HUES6 (cell line): Measurements from ENCODE around the gene MAP6D1.
"Not testable (repeated sequence)": the region's sequence is repeated elsewhere in the genome, so short reads cannot be mapped to it uniquely, and the experiment has no call there.

ENCODE experiments used
- H3K27ac ChIP-seq: 2 replicates; pipeline ENCODE4 v1.7.0; 2013; ENCODE audit warnings: low read depth, mild to moderate bottlenecking, low read length, inconsistent platforms
- H3K27me3 ChIP-seq: 2 replicates; pipeline ENCODE4 v1.6.1; 2013; ENCODE audit warnings: low read length; ENCODE audit not compliant: control insufficient read depth, insufficient read depth
- H3K36me3 ChIP-seq: 2 replicates; pipeline ENCODE4 v1.6.1; 2013; ENCODE audit warnings: low read length; ENCODE audit not compliant: control insufficient read depth, insufficient read depth
- H3K4me1 ChIP-seq: 2 replicates; pipeline ENCODE4 v1.6.1; 2013; ENCODE audit warnings: low read length; ENCODE audit not compliant: control insufficient read depth, insufficient read depth
- H3K4me3 ChIP-seq: 2 replicates; pipeline ENCODE4 v1.5.1; 2013; ENCODE audit warnings: low read depth, low read length
- H3K9ac ChIP-seq: one replicate; pipeline ENCODE4 v1.6.1; 2013; ENCODE audit warnings: mild to moderate bottlenecking, low read length
- H3K9me3 ChIP-seq: 2 replicates; pipeline ENCODE4 v1.6.1; 2013; ENCODE audit warnings: low read depth, low read length; ENCODE audit not compliant: control insufficient read depth, insufficient read depth

Gene MAP6D1

DNA sequence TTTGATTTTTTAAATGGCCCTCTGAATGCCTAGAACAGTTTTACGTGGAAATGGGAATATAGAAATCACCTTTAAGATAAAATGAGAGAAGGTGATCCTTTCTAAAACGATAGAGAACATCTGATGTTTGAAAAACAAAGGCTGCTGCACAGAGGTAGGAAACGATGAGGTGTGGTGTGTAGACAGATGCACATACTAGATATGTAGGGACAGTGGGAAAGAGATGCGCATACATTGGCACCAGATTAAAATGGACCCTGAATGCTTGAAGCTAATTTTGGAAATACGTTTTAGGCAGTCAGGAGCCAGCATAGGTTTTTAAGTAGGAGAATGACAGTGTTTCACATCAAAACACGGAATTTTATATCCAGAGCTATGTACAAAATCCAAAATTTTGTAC lies 29.0 kb downstream of the MAP6D1 start:
- Histone ChIP-seq H3K9ac (no peak overlapping the region), H3K27ac (no peak overlapping the region), H3K4me1 (no peaks in the 10 kb centered on the region), H3K36me3 (peaks cover 77% of the 10 kb centered on the region), H3K27me3 (no peaks in the 10 kb centered on the region), H3K9me3 (no peaks in the 10 kb centered on the region), H3K4me3 (no peak overlapping the region)

GRCh38 chr3:183794452-183794851 lies 30.9 kb downstream of the MAP6D1 start:
- Histone ChIP-seq H3K4me1 (no peaks in the 10 kb centered on the region), H3K27me3 (no peaks in the 10 kb centered on the region), H3K36me3 (peaks cover 78% of the 10 kb centered on the region), H3K4me3 (no peak overlapping the region), H3K9ac (no peak overlapping the region), H3K27ac (no peak overlapping the region), H3K9me3 (no peaks in the 10 kb centered on the region)

- Histone ChIP-seq H3K4me3 (no peak overlapping the region), H3K36me3 (peaks cover 76% of the 10 kb centered on the region), H3K27me3 (no peaks in the 10 kb centered on the region), H3K9me3 (no peaks in the 10 kb centered on the region), H3K4me1 (no peaks in the 10 kb centered on the region), H3K27ac (no peak overlapping the region), H3K9ac (no peak overlapping the region)
Measured at GRCh38 chr3:183792976-183793375, 32.4 kb downstream of the MAP6D1 start.

DNA sequence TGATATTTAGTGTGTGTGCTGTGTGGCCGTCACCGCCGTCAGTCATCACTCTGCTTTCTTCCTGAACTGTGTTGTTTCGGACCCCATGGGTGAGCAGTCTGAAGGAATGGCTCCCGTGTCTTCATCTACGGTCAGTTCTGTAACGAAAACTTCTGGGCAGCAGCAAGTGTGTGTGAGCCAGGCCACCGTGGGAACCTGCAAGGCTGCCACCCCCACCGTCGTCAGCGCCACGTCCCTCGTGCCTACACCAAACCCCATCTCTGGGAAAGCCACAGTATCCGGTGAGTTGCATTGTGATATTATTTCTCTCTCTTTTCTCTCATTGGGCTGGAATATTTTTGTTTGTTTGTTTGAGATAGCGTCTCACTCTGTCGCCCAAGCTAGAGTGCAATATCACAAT lies 34.7 kb downstream of the MAP6D1 start:
- H3K9ac ChIP-seq = no peak overlapping the region
- H3K36me3 ChIP-seq = peaks cover 80% of the 10 kb centered on the region
- H3K27ac ChIP-seq = no peak overlapping the region
- H3K9me3 ChIP-seq = no peaks in the 10 kb centered on the region
- no peaks in the 10 kb centered on the region for H3K27me3 ChIP-seq
- H3K4me3 ChIP-seq = no peak overlapping the region
- H3K4me1 ChIP-seq = no peaks in the 10 kb centered on the region

- Histone ChIP-seq H3K9ac (no peak overlapping the region), H3K27ac (no peak overlapping the region), H3K36me3 (peaks cover 85% of the 10 kb centered on the region), H3K4me1 (no peaks in the 10 kb centered on the region), H3K27me3 (no peaks in the 10 kb centered on the region), H3K4me3 (no peak overlapping the region), H3K9me3 (no peaks in the 10 kb centered on the region)
Measured at GRCh38 chr3:183789826-183790225, 35.6 kb downstream of the MAP6D1 start.

GRCh38 chr3:183784503-183784902 lies 40.9 kb downstream of the MAP6D1 start:
- H3K36me3 ChIP-seq = peaks cover 83% of the 10 kb centered on the region
- not testable (repeated sequence) for H3K9me3 ChIP-seq, H3K4me1 ChIP-seq, H3K4me3 ChIP-seq, H3K27me3 ChIP-seq, H3K9ac ChIP-seq, H3K27ac ChIP-seq

- no peak overlapping the region for H3K9ac ChIP-seq
- no peaks in the 10 kb centered on the region for H3K4me1 ChIP-seq
- H3K27ac ChIP-seq = no peak overlapping the region
- no peaks in the 10 kb centered on the region for H3K9me3 ChIP-seq
- no peaks in the 10 kb centered on the region for H3K27me3 ChIP-seq
- H3K4me3 ChIP-seq = no peak overlapping the region
- peaks cover 85% of the 10 kb centered on the region for H3K36me3 ChIP-seq
Measured at GRCh38 chr3:183782576-183783276, 42.7 kb downstream of the MAP6D1 start.

DNA sequence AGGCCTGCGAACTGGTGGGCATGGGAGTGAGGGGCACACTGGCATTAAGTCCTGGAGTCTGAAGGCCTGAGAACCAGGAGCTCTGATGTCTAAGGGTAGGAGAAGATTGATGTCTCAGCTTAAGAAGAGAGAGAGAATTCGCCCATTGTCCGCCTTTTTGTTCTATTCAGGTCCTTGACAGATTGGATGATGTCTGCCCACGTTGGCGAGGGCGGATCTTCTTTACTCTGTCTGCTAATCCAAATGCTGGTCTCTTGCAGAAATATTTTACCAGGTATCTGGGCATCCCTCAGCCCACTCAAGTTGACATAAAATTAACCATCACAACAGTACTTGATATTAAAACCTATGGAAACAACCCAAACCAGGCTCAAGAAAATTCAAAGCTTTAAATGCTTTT lies 44.1 kb downstream of the MAP6D1 start:
- Histone ChIP-seq H3K27me3 (no peaks in the 10 kb centered on the region), H3K9ac (no peak overlapping the region), H3K4me3 (no peak overlapping the region), H3K27ac (no peak overlapping the region), H3K36me3 (peaks cover 87% of the 10 kb centered on the region), H3K9me3 (no peaks in the 10 kb centered on the region), H3K4me1 (no peaks in the 10 kb centered on the region)

DNA sequence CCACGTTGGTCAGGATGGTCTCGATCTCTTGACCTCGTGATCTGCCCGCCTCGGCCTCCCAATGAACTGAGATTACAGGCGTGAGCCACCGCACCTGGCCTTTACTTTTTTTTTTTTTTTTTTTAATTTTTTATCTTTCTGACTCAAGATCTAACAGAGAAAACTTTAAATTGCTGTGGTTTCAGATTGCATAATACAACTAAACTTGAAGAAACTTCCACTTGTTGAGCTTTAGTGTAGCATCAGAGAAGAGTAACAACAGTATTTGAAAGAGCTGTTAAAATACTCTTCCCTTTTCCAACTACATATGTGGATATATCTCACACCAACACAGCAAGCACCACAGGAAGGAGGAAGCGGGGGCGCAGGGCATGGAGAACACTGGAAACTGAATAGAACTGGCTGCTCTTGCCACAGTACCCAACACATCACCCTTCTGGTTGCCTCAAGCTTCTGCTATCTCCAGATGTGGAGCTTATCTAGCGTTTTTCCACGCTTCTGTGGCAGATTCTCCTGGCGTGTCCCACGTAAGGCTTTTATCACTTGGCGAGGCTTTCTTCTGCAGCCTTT lies 45.4 kb downstream of the MAP6D1 start:
- Histone ChIP-seq H3K36me3 (peaks cover 90% of the 10 kb centered on the region), H3K4me3 (no peak overlapping the region), H3K27ac (no peak overlapping the region), H3K9me3 (no peaks in the 10 kb centered on the region), H3K27me3 (no peaks in the 10 kb centered on the region), H3K4me1 (no peaks in the 10 kb centered on the region), H3K9ac (no peak overlapping the region)

DNA sequence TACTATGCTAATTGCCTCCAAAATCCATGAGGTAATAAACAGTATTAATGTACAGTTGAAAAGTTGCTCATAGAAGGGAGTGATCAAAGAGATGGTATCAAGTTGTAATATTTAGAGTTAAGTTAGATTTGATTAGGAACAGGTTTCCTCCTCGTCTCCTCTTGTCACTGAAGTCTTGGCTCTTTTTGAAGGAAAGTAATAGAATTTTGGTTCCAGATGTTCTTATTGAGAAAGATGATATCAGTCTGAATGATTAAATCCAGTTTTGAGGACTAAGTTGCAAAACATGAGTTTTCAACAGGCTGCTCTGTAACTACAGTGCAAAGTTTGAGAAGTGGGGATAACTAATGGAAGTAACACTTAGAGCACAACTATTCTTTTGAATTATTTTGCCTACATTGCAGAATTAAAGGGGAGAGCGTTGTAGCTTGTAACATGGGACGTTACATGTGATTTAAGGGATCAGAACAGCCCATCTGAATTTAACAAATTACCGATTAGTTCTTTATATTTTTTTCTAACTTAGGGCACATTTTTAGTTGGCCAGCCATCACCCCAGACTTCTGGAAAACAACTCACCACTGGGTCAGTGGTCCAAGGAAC lies 48.3 kb downstream of the MAP6D1 start:
- Histone ChIP-seq H3K27me3 (no peaks in the 10 kb centered on the region), H3K9me3 (0 out of 2 replicates have a peak, but pooled peaks cover 6% of the 10 kb centered on the region), H3K36me3 (peaks cover 91% of the 10 kb centered on the region), H3K9ac (no peak overlapping the region), H3K4me3 (no peak overlapping the region), H3K27ac (no peak overlapping the region), H3K4me1 (no peaks in the 10 kb centered on the region)

GRCh38 chr3:183776451-183776850 lies 48.9 kb downstream of the MAP6D1 start:
- H3K9me3 ChIP-seq, H3K9ac ChIP-seq, H3K27ac ChIP-seq, H3K27me3 ChIP-seq, H3K4me1 ChIP-seq, H3K4me3 ChIP-seq: not testable (repeated sequence)
- peaks cover 90% of the 10 kb centered on the region for H3K36me3 ChIP-seq
